ENCODE results near the gene TLR9. TPM values are rescaled to one million over a fixed set of nuclear protein-coding genes. Genes with fewer than 3 reads are reported as not detected.

The TLR9 gene, protein sequence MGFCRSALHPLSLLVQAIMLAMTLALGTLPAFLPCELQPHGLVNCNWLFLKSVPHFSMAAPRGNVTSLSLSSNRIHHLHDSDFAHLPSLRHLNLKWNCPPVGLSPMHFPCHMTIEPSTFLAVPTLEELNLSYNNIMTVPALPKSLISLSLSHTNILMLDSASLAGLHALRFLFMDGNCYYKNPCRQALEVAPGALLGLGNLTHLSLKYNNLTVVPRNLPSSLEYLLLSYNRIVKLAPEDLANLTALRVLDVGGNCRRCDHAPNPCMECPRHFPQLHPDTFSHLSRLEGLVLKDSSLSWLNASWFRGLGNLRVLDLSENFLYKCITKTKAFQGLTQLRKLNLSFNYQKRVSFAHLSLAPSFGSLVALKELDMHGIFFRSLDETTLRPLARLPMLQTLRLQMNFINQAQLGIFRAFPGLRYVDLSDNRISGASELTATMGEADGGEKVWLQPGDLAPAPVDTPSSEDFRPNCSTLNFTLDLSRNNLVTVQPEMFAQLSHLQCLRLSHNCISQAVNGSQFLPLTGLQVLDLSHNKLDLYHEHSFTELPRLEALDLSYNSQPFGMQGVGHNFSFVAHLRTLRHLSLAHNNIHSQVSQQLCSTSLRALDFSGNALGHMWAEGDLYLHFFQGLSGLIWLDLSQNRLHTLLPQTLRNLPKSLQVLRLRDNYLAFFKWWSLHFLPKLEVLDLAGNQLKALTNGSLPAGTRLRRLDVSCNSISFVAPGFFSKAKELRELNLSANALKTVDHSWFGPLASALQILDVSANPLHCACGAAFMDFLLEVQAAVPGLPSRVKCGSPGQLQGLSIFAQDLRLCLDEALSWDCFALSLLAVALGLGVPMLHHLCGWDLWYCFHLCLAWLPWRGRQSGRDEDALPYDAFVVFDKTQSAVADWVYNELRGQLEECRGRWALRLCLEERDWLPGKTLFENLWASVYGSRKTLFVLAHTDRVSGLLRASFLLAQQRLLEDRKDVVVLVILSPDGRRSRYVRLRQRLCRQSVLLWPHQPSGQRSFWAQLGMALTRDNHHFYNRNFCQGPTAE
- under 0.01 TPM in 1 of 2 replicates, not detected in the other for total RNA-seq

DNA sequence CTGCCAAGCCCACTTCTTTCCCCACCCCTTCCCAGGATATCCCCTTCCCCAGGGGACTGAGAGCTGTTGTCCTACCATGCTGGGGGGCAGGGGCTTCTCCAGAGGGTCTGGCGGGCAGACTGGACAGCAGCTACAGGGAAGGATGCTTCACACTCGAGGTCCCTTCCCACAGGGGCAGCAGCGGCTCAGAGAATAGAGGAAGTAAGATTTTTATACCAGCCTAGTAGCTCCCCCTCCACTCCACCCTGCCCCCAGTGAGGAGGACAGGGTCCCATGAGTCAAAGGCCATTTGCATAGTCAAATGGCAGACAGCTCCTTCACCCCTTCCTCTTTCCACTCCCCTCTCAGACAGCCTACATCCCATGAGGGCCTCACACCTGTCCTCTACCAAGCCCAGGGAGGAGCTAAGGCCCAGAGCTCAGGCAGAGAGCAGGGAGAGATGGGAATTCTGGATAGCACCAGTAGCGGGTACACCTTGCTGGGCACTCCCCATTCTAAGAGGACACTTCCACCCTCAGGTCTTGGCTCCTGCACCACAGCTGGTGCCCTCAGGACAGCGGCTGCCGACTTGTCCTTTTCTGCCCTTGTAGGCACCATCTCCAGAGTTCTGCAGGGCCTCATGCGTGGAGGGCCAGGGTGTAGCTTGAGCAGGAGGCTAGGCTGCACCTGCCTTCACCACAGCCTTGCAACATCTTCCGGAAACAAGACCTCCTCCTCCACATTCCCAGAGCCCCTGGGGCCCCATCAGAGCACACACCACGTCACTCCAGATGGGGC is at the start of gene TLR9:
TSS of gene TLR9 (minus strand) at position 194 of the 777 bp plus-strand sequence. CDS start at position 78, 116 bp downstream.

GRCh38 chr3:52245322-52246263 is 20.1 kb upstream of the TLR9 start, which contains the start of gene PPM1M:
PPM1M (plus strand) TSS chr3:52245759; CDS start chr3:52245825, 66 bp downstream.

DNA sequence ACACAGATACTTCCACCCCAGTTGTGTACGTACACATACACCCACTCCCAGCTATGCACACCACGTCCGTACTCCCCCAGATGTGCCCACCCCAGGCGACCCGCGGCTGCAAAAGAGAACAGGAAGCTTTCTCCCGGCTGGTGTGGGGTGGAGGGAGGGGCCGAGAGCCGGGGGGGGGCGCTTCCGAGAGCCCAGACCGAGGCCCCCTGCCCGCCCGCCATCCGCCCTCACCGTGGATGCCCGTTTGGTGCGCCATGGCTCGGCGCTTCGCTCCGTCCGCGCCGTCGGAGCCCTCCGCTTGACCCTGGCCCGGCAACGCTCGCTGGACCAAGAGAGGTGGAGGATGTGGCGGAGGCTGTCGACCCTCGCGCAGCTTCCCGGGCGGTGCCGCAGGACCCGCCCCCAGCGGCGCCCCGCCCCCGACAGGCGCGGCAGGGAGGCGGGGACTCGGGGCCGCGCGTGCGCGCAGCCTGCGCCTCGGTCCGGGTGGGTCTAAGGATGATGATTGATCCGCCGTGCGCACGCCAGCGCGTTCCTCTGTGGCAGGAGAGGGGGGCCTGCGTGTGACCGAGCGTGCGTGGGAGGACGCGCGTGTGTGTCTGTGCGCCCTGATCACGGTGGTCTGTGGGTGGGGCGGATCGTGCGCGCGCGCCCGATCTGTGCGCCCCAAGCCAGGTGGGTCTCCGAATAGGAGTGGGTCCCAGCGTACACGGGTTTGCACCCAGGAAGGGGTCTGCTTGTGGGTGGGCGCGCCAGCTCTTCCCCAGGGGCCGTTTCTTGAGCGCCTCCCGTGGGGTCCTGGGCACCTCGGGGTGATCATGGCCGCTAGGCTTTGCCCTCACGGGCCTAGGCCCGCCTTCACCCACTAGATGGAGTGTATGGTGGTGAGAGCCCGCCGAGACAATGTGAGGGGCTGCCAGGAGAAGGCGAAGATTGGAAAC is 13.6 kb upstream of the TLR9 start, which contains the start of gene TWF2:
TSS of gene TWF2 (minus strand) at position 398 of the 941 bp plus-strand sequence. CDS start at position 256, 142 bp downstream.

DNA sequence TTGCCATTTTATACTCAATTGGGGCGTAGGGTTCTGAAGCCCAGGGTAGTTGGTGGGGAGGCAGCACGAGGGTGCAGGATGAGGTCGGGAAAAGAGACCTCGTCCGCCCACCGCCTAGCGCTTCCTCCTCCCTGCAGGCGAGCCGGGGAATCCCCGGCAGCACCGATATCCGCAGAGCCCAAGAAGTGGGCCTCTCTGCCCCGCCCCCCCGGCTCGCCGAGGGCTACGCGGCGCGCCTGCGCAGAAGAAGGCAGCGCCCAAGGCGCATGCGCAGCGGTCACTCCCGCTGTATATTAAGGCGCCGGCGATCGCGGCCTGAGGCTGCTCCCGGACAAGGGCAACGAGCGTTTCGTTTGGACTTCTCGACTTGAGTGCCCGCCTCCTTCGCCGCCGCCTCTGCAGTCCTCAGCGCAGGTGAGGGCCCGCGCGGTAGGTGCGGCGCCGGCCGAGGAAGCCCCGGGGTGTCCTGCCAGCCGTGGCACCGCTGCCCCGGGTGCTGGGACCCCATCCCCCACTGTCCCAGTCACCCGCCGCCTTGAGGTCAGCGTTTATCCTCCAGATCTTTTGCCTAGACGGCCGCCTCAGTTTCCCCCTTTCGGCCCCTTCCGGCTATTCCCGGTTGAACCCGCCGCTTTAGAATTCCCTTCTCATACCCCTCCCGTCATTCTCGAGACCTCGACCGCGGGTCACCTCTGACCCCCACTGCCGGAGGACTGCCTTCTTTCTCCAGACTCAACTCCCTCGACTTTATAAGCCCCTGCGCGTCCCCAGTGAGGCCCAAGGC is 27.4 kb downstream of the TLR9 start, which contains the start of gene ALAS1:
TSS of gene ALAS1 (plus strand) at position 319 of the 784 bp plus-strand sequence. CDS start 1,082 bp downstream, outside the sequence.

Small RNA genes within 50 kb of the gene (small RNA-seq; reads per million reads assigned to genes)
- 1,331 reads per million, percentile 100 among the genes with 10 or more reads in this experiment for gene MIRLET7G

Other genes with a start within 250 kb of the TLR9 start
- 14.5 and 20.9 TPM in 2 replicates for gene ACY1, start 242.1 kb downstream of the TLR9 start, total RNA-seq
- 1,244 and 1,265 TPM in 2 replicates for gene RPL29, start 229.8 kb downstream of the TLR9 start, total RNA-seq
- 17.1 and 21.2 TPM in 2 replicates for gene DUSP7, start 169.1 kb downstream of the TLR9 start, total RNA-seq
- gene POC1A, start 71.2 kb downstream of the TLR9 start, total RNA-seq = 3.9 and 6.4 TPM in 2 replicates
- 78.1 and 82.8 TPM in 2 replicates for gene ALAS1, start 27.5 kb downstream of the TLR9 start, total RNA-seq
- 184 and 187 TPM in 2 replicates for gene TWF2, start 13.5 kb upstream of the TLR9 start, total RNA-seq
- gene PPM1M, start 20.1 kb upstream of the TLR9 start, total RNA-seq = 14.8 and 16.3 TPM in 2 replicates
- 63.7 and 67.3 TPM in 2 replicates for gene WDR82, start 53.0 kb upstream of the TLR9 start, total RNA-seq
- 17.0 and 22.8 TPM in 2 replicates for gene GLYCTK, start 62.2 kb upstream of the TLR9 start, total RNA-seq
- gene DNAH1, start 90.7 kb upstream of the TLR9 start, total RNA-seq = 6.8 and 8.5 TPM in 2 replicates
- gene BAP1, start 184.4 kb upstream of the TLR9 start, total RNA-seq = 77.2 and 93.7 TPM in 2 replicates
- 4.9 and 5.7 TPM in 2 replicates for gene PHF7, start 185.0 kb upstream of the TLR9 start, total RNA-seq
- gene SEMA3G, start 219.5 kb upstream of the TLR9 start, total RNA-seq = 18.2 and 65.0 TPM in 2 replicates
- gene TNNC1, start 228.4 kb upstream of the TLR9 start, total RNA-seq = not detected in 2 replicates
- 98.8 and 111 TPM in 2 replicates for gene NISCH, start 230.0 kb upstream of the TLR9 start, total RNA-seq